GM12878 (cell line): ENCODE results near the gene CCT6B. TPM values are rescaled to one million over a fixed set of nuclear protein-coding genes. Genes with fewer than 3 reads are reported as not detected.

Source experiments
- ATAC-seq: fragments of 200-7000 bp; cut with Tn5 transposase; 3 replicates; pipeline ENCODE4 v1.9.1; 2020; ENCODE audit warnings: mild to moderate bottlenecking, moderate library complexity
- BruUV-seq: library from RNA; stranded (reverse); fragments of 400-500 nt; replicated peaks from 2 replicates; lab custom pipeline; 2021; lab: Mats Ljungman, UMichigan
- CTCF ChIA-PET: fragments of 300-600 bp; sonication (Branson Sonifier 250); formaldehyde crosslinking; extraction: SDS; loops from one replicate; lab custom pipeline; 2021; ENCODE audit warnings: inconsistent platforms; lab: Yijun Ruan, JAX
- POLR2A ChIA-PET: fragments of 350-600 bp; formaldehyde crosslinking; extraction: SDS; loops from one replicate; lab custom pipeline; 2021; ENCODE audit warnings: inconsistent platforms; lab: Charles Lee
- RAD21 ChIA-PET: fragments of 300-600 bp; sonication (Branson Sonifier 250); formaldehyde crosslinking; loops from one replicate; lab custom pipeline; 2023; ENCODE audit warnings: antibody characterized with exemption; ENCODE audit not compliant: unreplicated experiment; lab: Charles Lee
- SMC1A ChIA-PET: fragments of 300-600 bp; sonication (Branson Sonifier 250); formaldehyde crosslinking; loops from one replicate; lab custom pipeline; 2023; ENCODE audit not compliant: unreplicated experiment, uncharacterized antibody; lab: Charles Lee
- DNase-seq: peaks from one replicate; pipeline ENCODE4 v3.0.0-alpha.2; 2011; ENCODE audit warnings: low read depth, low spot score
- FAIRE-seq: peaks from 3 replicates; lab custom pipeline; 2011; peaks lifted over from hg19 to GRCh38; lab: Jason Lieb, UNC
- H2AFZ ChIP-seq: 2 replicates; pipeline ENCODE4 v1.6.0; 2011; ENCODE audit warnings: low read depth, low read length, control low read depth; ENCODE audit not compliant: control insufficient read depth
- H3K27ac ChIP-seq: 2 replicates; pipeline ENCODE4 v1.5.1; 2011; ENCODE audit warnings: control low read depth; ENCODE audit not compliant: control insufficient read depth, insufficient read depth
- H3K27me3 ChIP-seq, 2 experiments: replicated peaks in 1 of 2; 2 replicates each; pipeline versions ENCODE4 v1.6.0 to v1.6.1; 2011; ENCODE audit warnings: low read length in 1 of 2; ENCODE audit not compliant: control insufficient read depth in 2 of 2, insufficient read depth in 2 of 2
- H3K36me3 ChIP-seq, 2 experiments: 2 replicates each; pipeline ENCODE4 v1.5.1; 2011; ENCODE audit warnings: low read length in 1 of 2; ENCODE audit not compliant: control insufficient read depth in 2 of 2, insufficient read depth in 2 of 2
- H3K4me1 ChIP-seq: 2 replicates; pipeline ENCODE4 v1.6.1; 2011; ENCODE audit warnings: mild to moderate bottlenecking, low read length, moderate library complexity, mixed read lengths; ENCODE audit not compliant: control insufficient read depth, insufficient read depth
- H3K4me2 ChIP-seq: 2 replicates; pipeline ENCODE4 v1.6.0; 2011; ENCODE audit warnings: control low read depth; ENCODE audit not compliant: control insufficient read depth, insufficient read depth
- H3K4me3 ChIP-seq: fragments of 200-600 bp; sonication (generic); 2 replicates; pipeline ENCODE4 v1.5.1; 2016
- H3K79me2 ChIP-seq: 2 replicates; pipeline ENCODE4 v1.6.0; 2011; ENCODE audit warnings: low read length; ENCODE audit not compliant: control insufficient read depth, insufficient read depth
- H3K9ac ChIP-seq: 2 replicates; pipeline ENCODE4 v1.8.0; 2011; ENCODE audit warnings: low read length, control low read depth, mixed read lengths; ENCODE audit not compliant: control insufficient read depth, insufficient read depth
- H3K9me3 ChIP-seq: replicated peaks from 3 replicates; pipeline ENCODE4 v1.5.1; 2011; ENCODE audit warnings: mild to moderate bottlenecking, low read length; ENCODE audit not compliant: control insufficient read depth, insufficient read depth
- H4K20me1 ChIP-seq: 2 replicates; pipeline ENCODE4 v1.6.0; 2011; ENCODE audit not compliant: control insufficient read depth, insufficient read depth
- ATF7 ChIP-seq: fragments of 450-650 bp; IDR thresholded peaks from 2 replicates; pipeline ENCODE4 v1.6.1; 2016; ENCODE audit warnings: low read depth, mild to moderate bottlenecking
- CREM ChIP-seq: IDR thresholded peaks from 2 replicates; pipeline ENCODE4 v1.6.1; 2014; ENCODE audit warnings: antibody characterized with exemption, low read depth
- HCFC1 ChIP-seq: fragments of 150-350 bp; IDR thresholded peaks from 2 replicates; pipeline ENCODE4 v1.6.1; 2014; ENCODE audit warnings: low read length
- NFIC ChIP-seq: IDR thresholded peaks from 2 replicates; pipeline ENCODE4 v1.6.1; 2012; ENCODE audit warnings: low read depth, mild to moderate bottlenecking, inconsistent platforms, low read length, moderate library complexity
- SUZ12 ChIP-seq: fragments of 200-600 bp; sonication (generic); IDR thresholded peaks from one replicate; pipeline ENCODE4 v1.6.1; 2018; ENCODE audit warnings: antibody characterized with exemption, mild to moderate bottlenecking; ENCODE audit not compliant: unreplicated experiment
- ZNF217 ChIP-seq: fragments of 450-650 bp; IDR thresholded peaks from 2 replicates; pipeline ENCODE4 v1.6.1; 2017; ENCODE audit warnings: antibody characterized with exemption, mild to moderate bottlenecking
- WGBS: methylation state at CpG from one replicate; pipeline ENCODE4 v1.1.6; 2016; ENCODE audit warnings: low lambda C conversion rate; ENCODE audit not compliant: insufficient replicate concordance, insufficient coverage; ENCODE audit errors: missing lambda C conversion rate; 5-methylcytosine and 5-hydroxymethylcytosine counted together
- in situ Hi-C: fragments of 300-500 bp; cut with MboI; formaldehyde crosslinking; loops from 9 replicates; pipeline ENCODE4 v1.14.3; 2018; ENCODE audit warnings: mixed read lengths
- intact Hi-C: fragments of 100-400 bp; cut with micrococcal nuclease; formaldehyde crosslinking; loops from one replicate; pipeline ENCODE4 v1.14.2; 2022; ENCODE audit not compliant: unreplicated experiment
- polyA plus RNA-seq, 11 experiments: library from polyadenylated mRNA; depleted of rRNA in 4 of 11; unstranded in 6 of 11; stranded (reverse) in 5 of 11; fragments of >200 nt; fragmentation: Nextera tagmentation in 4 of 11; fragmentation: Illumina TruSeq in 1 of 11; extraction: Ambion mirVana in 4 of 11; extraction: Trizol in 1 of 11; gene quantifications; 1 replicate in 1 of 11; 2 replicates in 10 of 11; pipeline versions ENCODE4 v1.2.1 to v1.2.3, GENCODE V29; 2011 to 2016; ENCODE audit warnings: inconsistent platforms in 2 of 11, missing spikeins in 2 of 11, low read depth in 1 of 11
- total RNA-seq, 4 experiments: library from RNA; depleted of rRNA in 3 of 4; stranded (reverse); fragments of >200 nt in 3 of 4; fragmentation: Illumina TruSeq in 1 of 4; extraction: Trizol in 1 of 4; gene quantifications; 2 replicates each; pipeline versions ENCODE4 v1.2.1 to v1.2.3, GENCODE V29; 2013 to 2021
- TF ChIP-seq, protein P1 (sequence below): IDR thresholded peaks from 2 replicates; pipeline ENCODE4 v1.6.1; 2012; ENCODE audit warnings: low read depth, low read length, improper control_type of control experiment

Gene CCT6B
- total and polyA plus RNA-seq, 10 of the 15 experiments (the other 5 are each of a cell fraction or from before 2014, with no cell fraction given): 1.6 to 6.1 (median 2.6) TPM

DNA sequence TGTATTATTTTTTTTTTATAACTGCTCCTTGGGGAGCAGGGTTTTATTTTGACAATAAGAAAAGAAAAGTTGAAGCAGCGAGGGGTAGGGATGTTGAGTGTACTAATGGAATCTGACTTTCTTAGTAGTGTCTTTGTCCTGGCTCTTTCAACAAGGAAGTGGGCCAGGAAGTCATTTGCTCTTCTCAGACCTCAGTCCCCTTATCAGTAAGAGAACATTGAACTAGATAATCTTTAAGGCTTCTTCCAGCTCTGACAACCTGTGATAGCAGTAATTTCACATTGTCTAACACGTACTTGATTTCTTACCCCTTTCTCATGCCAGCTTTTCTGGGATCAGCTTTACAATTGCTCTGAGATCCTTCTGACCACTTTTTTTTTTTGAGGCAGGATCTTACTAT lies 27.4 kb upstream of the CCT6B start:
- Histone ChIP-seq H3K9me3 (no peaks in the 10 kb centered on the region), H2AFZ (no peak overlapping the region), H3K9ac (no peak overlapping the region), H3K4me2 (no peak overlapping the region), H3K36me3 (peaks cover 15 to 16% of the 10 kb centered on the region in 2 experiments; a peak in 3 of 4 replicates), H3K79me2 (no peaks in the 10 kb centered on the region), H3K4me1 (peaks cover 3% of the 10 kb centered on the region; the same call in 1 of the 2 replicates), H4K20me1 (no peaks in the 10 kb centered on the region), H3K27ac (no peak overlapping the region), H3K27me3 (no peaks in the 10 kb centered on the region), H3K4me3 (no peak overlapping the region)
- in situ Hi-C loops (no loop called here), intact Hi-C loops (loop anchor here (10.0 kb wide), 1 partner anchor 564 kb away; no protein-coding TSS in a partner anchor)
- FAIRE-seq (no peak), DNase-seq (no peak), ATAC-seq (no peak)
- RAD21 ChIA-PET: no interaction called here
- SMC1A ChIA-PET: no interaction called here
- 100% methylated on average over 2 of the region's 2 CpGs for WGBS
- CTCF ChIA-PET: interaction anchor here (0.6 to 1.3 kb wide), 2 partner anchors 30 to 130 kb away, joined by 3 to 5 read pairs; no protein-coding TSS in a partner anchor
- no TSS peak for BruUV-seq
- POLR2A ChIA-PET: interaction anchor here (0.7 kb wide), 1 partner anchor 96 kb away, joined by 3 read pairs; no protein-coding TSS in a partner anchor
- TF ChIP-seq SUZ12 (no peak), NFIC (no peak), ZNF217 (no peak), CREM (no peak), HCFC1 (no peak), ATF7 (no peak)
- TF ChIP-seq, protein P1, sequence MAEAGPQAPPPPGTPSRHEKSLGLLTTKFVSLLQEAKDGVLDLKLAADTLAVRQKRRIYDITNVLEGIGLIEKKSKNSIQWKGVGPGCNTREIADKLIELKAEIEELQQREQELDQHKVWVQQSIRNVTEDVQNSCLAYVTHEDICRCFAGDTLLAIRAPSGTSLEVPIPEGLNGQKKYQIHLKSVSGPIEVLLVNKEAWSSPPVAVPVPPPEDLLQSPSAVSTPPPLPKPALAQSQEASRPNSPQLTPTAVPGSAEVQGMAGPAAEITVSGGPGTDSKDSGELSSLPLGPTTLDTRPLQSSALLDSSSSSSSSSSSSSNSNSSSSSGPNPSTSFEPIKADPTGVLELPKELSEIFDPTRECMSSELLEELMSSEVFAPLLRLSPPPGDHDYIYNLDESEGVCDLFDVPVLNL: no peak
